ENCODE data around the gene HTT. TPM values are rescaled to one million over a fixed set of nuclear protein-coding genes. Genes with fewer than 3 reads are reported as not detected.

Gene HTT
- total RNA-seq, 1 experiment from 2014 or later: 17.0 TPM

GRCh38 chr4:3200423-3201090 lies 126.1 kb downstream of the HTT start:
- no peak for DNase-seq (ENCODE audit: low spot score)

DNA sequence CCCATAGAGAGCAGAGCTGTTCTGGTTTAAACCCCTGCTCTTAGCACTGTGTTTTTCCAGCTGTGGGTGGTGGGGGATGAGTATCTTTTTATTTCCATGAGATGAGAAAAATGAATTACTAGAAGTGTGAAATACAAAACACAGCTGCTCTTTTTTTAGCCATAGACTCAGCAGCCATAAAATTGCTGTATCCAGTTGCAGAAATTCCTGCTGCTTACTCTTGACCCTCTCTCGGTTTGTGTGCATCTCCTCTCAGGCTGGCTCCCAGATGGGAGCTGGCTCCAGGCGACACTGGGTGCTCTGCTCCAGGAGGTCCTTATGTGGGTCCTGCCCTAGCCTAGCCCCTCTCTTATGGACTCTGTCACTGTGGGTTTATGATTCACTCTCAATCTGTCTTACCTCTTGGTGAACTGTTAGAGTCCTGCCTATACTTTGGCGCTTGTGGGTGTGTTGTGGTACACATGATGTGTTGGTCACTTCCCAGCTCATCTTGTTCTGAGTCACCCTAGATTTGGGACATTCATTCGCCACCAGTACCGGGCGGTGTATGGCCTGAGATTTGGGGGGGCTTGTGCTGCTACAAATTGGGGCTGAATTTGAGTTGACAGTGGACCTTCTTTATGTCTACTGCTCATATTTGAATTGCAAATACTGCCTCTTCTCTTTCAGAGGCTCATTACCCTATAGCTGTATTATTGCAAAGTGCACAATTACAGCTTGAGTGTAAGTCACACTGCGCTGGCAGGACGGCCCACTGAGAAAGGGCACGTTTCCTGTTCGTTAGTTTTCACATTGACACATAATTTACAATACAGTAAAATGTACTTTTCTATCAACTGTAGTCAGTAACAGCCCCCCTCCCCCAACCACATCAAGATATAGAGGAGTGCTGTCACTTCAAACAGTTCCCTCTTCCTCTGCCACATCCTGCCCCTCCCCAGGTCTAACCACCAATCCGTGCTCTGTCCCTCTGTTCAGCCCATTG lies 127.5 kb downstream of the HTT start:
- DNase-seq (ENCODE audit: low spot score): peak; percentile 65

GRCh38 chr4:3202836-3203820 lies 128.6 kb downstream of the HTT start:
- no peak for DNase-seq (ENCODE audit: low spot score)

GRCh38 chr4:3203971-3204431 lies 129.5 kb downstream of the HTT start:
- DNase-seq (ENCODE audit: low spot score): peak; percentile 5

GRCh38 chr4:3205995-3206394 lies 131.5 kb downstream of the HTT start:
- DNase-seq (ENCODE audit: low spot score): no peak

DNA sequence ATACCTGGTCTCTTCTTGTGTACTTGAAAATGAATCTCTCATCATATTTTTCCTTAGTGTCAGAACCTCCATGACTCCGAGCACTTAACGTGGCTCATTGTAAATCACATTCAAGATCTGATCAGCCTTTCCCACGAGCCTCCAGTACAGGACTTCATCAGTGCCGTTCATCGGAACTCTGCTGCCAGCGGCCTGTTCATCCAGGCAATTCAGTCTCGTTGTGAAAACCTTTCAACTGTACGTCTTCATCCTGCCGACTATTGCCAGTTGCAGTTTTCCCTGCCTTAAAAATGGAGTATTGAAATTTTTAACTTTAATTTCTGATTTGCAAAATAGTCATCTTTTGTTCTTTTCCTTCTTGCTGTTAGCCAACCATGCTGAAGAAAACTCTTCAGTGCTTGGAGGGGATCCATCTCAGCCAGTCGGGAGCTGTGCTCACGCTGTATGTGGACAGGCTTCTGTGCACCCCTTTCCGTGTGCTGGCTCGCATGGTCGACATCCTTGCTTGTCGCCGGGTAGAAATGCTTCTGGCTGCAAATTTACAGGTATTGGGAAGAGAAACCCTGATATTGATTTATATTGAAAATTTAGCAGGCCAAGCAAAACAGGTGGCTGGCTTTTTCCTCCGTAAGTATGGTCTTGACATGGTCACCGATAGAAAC lies 132.1 kb downstream of the HTT start:
- DNase-seq (ENCODE audit: low spot score): no peak

DNA sequence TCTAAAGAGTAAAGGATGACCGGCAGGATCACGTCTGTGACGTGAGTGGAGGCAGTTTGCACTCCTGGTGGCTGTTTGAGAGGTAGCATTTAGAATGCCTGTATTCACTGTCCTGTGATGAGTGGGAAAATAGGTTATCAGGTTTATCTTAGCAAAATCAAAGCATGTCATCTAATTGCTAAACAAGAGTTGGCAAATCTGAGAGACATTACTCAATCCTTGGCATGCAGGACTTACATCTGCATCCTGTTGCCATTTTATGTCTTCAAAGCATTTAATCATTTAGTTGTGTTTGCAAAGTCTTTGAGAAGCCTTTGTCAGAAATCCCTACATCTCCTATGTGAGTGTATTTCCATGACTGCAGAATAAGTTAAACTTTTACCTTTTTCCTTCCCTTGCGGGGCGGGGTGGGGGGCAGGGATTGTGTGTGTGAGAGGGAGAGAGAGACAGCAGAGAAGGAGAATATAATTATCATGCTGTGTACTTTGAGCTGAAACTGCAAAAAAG lies 133.1 kb downstream of the HTT start:
- DNase-seq (ENCODE audit: low spot score): no peak

DNA sequence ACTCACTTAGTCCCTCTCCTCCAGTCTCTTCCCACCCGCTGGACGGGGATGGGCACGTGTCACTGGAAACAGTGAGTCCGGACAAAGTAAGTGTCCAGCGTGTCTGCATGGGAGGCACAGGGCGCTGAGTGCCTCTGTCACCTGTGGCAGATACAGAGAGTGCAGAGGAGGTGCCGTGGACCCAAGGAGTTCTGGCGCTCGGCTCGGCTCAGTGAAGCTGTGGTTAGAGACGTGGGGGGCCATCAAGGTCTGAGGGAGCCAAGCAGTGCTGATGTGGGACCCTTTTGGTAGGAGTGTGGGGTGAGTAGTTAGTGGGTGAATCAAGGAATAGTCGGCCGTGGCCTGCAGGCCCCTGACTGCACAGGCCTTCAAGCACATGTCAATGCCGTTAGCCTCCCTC lies 134.3 kb downstream of the HTT start:
- DNase-seq (ENCODE audit: low spot score): no peak

DNA sequence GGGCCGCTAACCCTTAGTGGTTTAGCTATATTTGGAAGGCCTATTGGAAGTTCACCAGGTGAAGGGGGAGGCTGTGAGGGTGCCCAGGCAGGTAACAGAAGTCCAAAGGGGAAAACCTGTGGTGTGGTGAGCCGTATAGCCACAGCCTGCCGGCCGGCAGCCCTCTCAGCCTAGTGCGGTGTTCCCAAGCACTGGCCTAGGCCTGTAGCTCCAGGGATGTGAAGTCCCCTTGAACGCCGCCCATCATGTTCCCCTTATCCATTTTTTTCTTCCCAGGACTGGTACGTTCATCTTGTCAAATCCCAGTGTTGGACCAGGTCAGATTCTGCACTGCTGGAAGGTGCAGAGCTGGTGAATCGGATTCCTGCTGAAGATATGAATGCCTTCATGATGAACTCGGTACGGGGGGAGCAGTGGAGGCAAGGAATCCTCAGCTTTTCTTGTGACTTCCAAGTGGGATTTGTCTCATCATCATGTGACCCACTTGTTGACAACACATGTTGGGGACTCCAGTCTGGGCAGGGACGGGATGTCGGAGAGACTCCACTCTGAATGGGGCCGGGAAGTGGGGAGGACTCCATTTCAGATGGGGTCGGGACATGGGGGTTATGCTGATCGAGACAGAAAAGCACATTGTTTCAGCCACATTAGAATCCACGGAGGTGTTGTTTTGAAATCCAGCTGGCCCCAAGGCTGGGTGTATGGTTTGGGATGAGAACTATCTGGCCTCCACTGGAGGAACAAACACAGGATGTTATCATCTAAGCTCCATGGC lies 135.3 kb downstream of the HTT start:
- DNase-seq (ENCODE audit: low spot score): no peak

DNA sequence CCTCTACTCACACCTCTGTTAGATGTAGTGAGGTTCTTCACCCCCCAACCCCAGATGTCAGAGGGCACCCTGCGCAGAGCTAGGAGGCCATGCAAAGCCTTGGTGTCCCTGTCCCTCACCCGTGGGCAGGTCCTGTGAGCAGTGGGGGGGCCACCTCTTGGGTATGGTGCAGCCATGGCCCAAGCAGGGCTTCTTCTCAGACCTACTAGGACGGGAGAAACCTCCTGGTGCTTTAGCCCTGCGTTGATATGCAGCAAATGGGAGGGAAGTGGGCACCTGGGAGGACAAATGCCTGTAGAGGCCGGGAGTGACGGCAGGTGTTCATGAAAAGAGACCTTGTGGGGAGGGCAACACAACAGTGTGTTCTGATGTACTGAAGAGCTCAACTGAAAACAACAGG lies 136.0 kb downstream of the HTT start:
- no peak for DNase-seq (ENCODE audit: low spot score)

DNA sequence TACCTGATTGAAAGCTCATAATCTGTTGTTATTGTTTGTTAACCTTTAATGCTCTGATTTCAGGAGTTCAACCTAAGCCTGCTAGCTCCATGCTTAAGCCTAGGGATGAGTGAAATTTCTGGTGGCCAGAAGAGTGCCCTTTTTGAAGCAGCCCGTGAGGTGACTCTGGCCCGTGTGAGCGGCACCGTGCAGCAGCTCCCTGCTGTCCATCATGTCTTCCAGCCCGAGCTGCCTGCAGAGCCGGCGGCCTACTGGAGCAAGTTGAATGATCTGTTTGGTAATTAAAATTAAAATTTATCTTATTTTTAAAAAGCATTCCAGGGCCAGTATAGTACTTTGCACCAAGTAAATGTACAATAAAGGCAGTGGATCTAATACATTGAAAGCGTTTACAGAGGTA lies 137.4 kb downstream of the HTT start:
- DNase-seq (ENCODE audit: low spot score): no peak

DNA sequence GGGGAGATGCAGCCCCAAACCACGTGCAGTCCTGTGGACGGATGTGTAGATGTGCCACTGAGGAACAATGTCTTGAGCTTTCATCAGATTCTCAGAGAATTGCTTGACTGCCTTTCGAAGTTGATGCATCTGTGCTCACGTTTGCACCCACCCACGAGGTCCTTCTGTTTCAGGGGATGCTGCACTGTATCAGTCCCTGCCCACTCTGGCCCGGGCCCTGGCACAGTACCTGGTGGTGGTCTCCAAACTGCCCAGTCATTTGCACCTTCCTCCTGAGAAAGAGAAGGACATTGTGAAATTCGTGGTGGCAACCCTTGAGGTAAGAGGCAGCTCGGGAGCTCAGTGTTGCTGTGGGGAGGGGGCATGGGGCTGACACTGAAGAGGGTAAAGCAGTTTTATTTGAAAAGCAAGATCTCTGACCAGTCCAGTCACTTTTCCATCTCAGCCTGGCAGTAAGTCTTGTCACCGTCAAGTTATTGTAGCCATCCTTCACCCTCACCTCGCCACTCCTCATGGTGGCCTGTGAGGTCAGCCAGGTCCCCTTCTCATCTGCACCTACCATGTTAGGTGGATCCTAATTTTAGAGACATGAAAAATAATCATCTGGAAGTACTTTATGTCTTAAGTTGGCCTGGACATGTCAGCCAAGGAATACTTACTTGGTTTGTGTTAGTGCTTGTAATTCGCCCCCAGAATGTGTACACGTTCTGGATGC lies 138.1 kb downstream of the HTT start:
- DNase-seq (ENCODE audit: low spot score): no peak

GRCh38 chr4:3213106-3213425 lies 138.6 kb downstream of the HTT start:
- no peak for DNase-seq (ENCODE audit: low spot score)

DNA sequence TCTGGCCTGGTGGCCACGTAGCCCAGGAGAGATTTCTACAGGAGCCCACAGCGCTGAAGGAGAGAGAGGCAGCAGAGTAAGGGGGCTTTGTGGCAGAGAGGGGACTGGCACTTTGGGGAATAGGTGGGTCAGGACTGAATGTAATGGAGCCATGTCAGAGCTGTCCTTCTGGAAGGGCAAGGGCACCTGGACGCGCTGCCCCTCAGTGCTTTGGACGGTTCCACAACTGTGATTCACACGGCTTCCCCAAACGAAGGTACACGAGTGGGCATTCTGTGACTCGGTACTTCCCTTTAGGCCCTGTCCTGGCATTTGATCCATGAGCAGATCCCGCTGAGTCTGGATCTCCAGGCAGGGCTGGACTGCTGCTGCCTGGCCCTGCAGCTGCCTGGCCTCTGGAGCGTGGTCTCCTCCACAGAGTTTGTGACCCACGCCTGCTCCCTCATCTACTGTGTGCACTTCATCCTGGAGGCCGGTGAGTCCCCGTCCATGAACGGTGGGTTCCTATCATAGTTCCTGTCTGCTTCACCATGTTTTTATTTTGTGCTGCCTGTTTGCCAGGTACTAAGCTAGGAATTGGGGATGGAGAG lies 139.3 kb downstream of the HTT start:
- no peak for DNase-seq (ENCODE audit: low spot score)

DNA sequence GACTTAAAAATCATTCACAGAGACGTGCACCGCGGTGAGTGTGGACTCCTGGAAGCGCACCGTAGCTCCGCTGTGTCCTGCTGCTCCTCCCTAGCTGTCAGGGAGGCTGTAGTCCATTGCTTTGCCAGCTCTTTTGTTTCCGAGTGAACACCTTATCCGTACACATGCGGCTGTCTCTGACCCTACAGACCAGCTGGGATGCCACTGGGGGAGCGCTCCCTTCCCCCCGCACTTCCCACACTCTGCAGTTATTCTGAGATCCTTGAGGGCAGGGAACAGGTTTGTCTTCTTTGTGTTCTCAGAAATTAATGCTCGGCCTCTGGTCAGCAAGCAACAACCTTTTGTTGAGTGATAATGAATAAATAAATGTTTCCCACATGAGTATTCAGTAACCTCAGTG lies 140.8 kb downstream of the HTT start:
- DNase-seq (ENCODE audit: low spot score): no peak

DNA sequence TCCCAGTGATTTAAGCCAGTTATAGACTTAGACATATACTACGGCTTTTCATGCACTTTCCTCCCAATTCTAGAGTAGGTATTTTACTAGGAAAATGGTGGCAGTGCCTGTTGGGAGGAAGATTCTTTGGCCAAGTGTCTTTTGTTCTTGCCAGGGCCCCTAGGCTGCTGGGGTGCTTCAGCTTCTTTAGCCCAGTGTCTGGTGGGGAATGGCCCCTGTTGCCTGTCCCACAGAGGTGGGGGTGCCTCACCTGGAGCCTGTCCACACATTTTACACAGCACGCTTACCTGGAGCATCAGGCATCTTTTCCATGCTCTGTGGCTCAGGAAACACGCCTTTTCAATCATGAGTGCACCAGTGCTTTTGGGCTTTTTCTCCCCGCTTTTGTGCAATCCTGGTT lies 141.3 kb downstream of the HTT start:
- DNase-seq (ENCODE audit: low spot score): no peak

- DNase-seq (ENCODE audit: low spot score): no peak
Observed at GRCh38 chr4:3217266-3217665, 142.8 kb downstream of the HTT start.

GRCh38 chr4:3217771-3218170 lies 143.3 kb downstream of the HTT start:
- no peak for DNase-seq (ENCODE audit: low spot score)
